Panc1 (cell line): ENCODE measurements around the gene FGF11. TPM values are rescaled to one million over a fixed set of nuclear protein-coding genes. Genes with fewer than 3 reads are reported as not detected.

ENCODE experiments used
- ATAC-seq: fragments of 200-7000 bp; cut with Tn5 transposase; 2 replicates; pipeline ENCODE4 v1.9.1; 2020; ENCODE audit warnings: mild to moderate bottlenecking, moderate library complexity
- BruUV-seq: library from RNA; stranded (reverse); fragments of 400-500 nt; replicated peaks from 2 replicates; lab custom pipeline; 2021; lab: Mats Ljungman, UMichigan
- CTCF ChIA-PET: fragments of 300-600 bp; sonication (Branson Sonifier 250); formaldehyde crosslinking; loops from one replicate; lab custom pipeline; 2022; ENCODE audit warnings: antibody characterized with exemption; lab: Charles Lee
- POLR2A ChIA-PET: fragments of 300-600 bp; sonication (Branson Sonifier 250); formaldehyde crosslinking; loops from one replicate; lab custom pipeline; 2022; ENCODE audit warnings: antibody characterized with exemption; lab: Charles Lee
- DNase-seq: peaks from one replicate; pipeline ENCODE4 v3.0.0-alpha.2; 2010; ENCODE audit warnings: low read depth, low spot score
- H3K27ac ChIP-seq: 2 replicates; pipeline ENCODE4 v1.5.1; 2011; ENCODE audit warnings: mild to moderate bottlenecking, low read length, inconsistent platforms
- H3K27me3 ChIP-seq: fragments of 200-500 bp; sonication (Bioruptor generic); 2 replicates; pipeline ENCODE4 v1.6.0; 2014; ENCODE audit warnings: low read length, inconsistent platforms; ENCODE audit not compliant: control insufficient read depth, insufficient read depth
- H3K36me3 ChIP-seq: fragments of 200-500 bp; sonication (Bioruptor generic); 2 replicates; pipeline ENCODE4 v1.5.1; 2014; ENCODE audit warnings: inconsistent platforms, mild to moderate bottlenecking, low read length, moderate library complexity; ENCODE audit not compliant: control insufficient read depth, insufficient read depth
- H3K4me1 ChIP-seq: 2 replicates; pipeline ENCODE4 v1.5.1; 2011; ENCODE audit warnings: inconsistent platforms, mild to moderate bottlenecking, low read length, moderate library complexity; ENCODE audit not compliant: control insufficient read depth, insufficient read depth
- H3K4me3 ChIP-seq, 2 experiments: 2 replicates each; pipeline ENCODE4 v1.5.1; 2011 to 2012; ENCODE audit warnings: low read depth in 2 of 2, low read length in 2 of 2, mild to moderate bottlenecking in 2 of 2, inconsistent platforms in 1 of 2, moderate library complexity in 1 of 2
- H3K9me3 ChIP-seq: fragments of 200-500 bp; sonication (Bioruptor generic); 2 replicates; pipeline ENCODE4 v1.5.1; 2014; ENCODE audit warnings: low read depth, mild to moderate bottlenecking, inconsistent platforms, low read length, moderate library complexity; ENCODE audit not compliant: control insufficient read depth, insufficient read depth
- CTCF ChIP-seq: fragments of 450-650 bp; IDR thresholded peaks from 2 replicates; pipeline ENCODE4 v1.5.1; 2017; ENCODE audit warnings: mild to moderate bottlenecking
- POLR2AphosphoS5 ChIP-seq: IDR thresholded peaks from 2 replicates; pipeline ENCODE4 v1.6.1; 2012; ENCODE audit warnings: mild to moderate bottlenecking, low read depth, low read length, moderate library complexity
- REST ChIP-seq, 2 experiments: IDR thresholded peaks; 2 replicates each; pipeline ENCODE4 v1.6.1; 2011 to 2012; ENCODE audit warnings: low read depth in 2 of 2, control low read depth in 1 of 2, low read length in 1 of 2, mild to moderate bottlenecking in 1 of 2, moderate library complexity in 1 of 2; ENCODE audit not compliant: insufficient read depth in 1 of 2
- SIN3A ChIP-seq: IDR thresholded peaks from 2 replicates; pipeline ENCODE4 v1.6.1; 2012; ENCODE audit warnings: low read depth, mild to moderate bottlenecking, low read length, moderate library complexity, borderline replicate concordance; ENCODE audit not compliant: insufficient read depth
- TCF7L2 ChIP-seq: IDR thresholded peaks from 2 replicates; pipeline ENCODE4 v1.6.1; 2011; ENCODE audit warnings: mild to moderate bottlenecking, low read depth, low read length, inconsistent platforms
- in situ Hi-C: cut with HindIII; loops from 2 replicates; pipeline ENCODE4 v1.10.0; 2016; ENCODE audit warnings: low sequenced_read_pairs, low pct_unique_long_range_greater_than_20kb
- intact Hi-C: fragments of 100-400 bp; cut with micrococcal nuclease; formaldehyde crosslinking; loops from one replicate; pipeline ENCODE4 v1.10.0; 2022; ENCODE audit not compliant: unreplicated experiment
- total RNA-seq: library from RNA; stranded (reverse); gene quantifications from one replicate; pipeline ENCODE4 v1.2.1, GENCODE V29; 2021; ENCODE audit not compliant: unreplicated experiment

FGF11 gene
- total RNA-seq, 1 experiment from 2014 or later = 4.4 TPM

DNA sequence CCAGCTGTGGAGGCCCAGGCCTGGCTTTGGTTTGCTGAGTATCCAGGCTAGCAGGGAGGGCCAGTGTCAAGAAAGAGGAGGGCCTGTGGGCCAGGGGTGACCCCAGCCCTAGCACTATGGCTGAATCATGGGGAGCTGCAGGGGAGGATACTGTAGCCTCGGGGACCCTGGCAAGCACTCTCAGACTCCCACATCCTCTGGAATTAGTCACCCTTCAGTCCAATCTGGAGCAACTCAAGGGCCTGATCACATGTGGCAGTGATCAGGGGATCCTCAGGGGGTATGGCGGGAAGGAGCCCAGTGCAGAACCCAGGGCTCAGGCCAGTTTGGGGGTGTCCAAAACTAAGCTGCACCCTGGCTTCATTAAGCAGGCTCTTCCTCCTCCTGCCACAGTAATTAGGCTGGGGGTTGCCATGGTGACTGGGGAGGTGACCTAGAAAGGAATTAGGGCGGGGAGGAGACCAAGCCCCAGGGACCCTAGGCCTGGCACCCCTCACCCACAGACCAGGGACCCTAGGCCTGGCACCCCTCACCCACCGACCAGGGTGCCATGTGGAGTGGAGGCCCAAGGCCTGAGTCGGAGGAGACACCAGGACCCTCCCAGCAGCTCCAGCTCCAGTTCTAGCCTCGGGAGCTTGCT, 25.8 kb upstream of the FGF11 start:
- in situ Hi-C loops = no loop called here
- H3K36me3 ChIP-seq = no peaks in the 10 kb centered on the region
- ChIA-PET POLR2A (interaction anchor here (0.6 kb wide), 1 partner anchor 23 kb away, joined by 4 read pairs; no protein-coding TSS in a partner anchor), CTCF (no interaction called here)
- H3K27me3 ChIP-seq = no peaks in the 10 kb centered on the region
- DNase-seq = no peak
- H3K4me1 ChIP-seq = no peaks in the 10 kb centered on the region
- TF ChIP-seq POLR2AphosphoS5 (no peak), SIN3A (no peak), REST (IDR thresholded peaks at IDR 0.05; ENCODE audit: insufficient read depth in 1 of 2, low read depth in 2 of 2, low read length in 1 of 2) (no peak), TCF7L2 (no peak), CTCF (no peak)
- H3K27ac ChIP-seq = no peak overlapping the region
- no peak overlapping the region for H3K4me3 ChIP-seq
- intact Hi-C loops = no loop called here
- no TSS peak for BruUV-seq
- 0 out of 2 replicates have a peak, but pooled peaks have one; percentile 11 for ATAC-seq
- no peaks in the 10 kb centered on the region for H3K9me3 ChIP-seq

- POLR2A ChIA-PET = no interaction called here
- CTCF ChIA-PET = no interaction called here
- in situ Hi-C loops = no loop called here
- Histone ChIP-seq H3K27ac (no peak overlapping the region), H3K27me3 (no peaks in the 10 kb centered on the region), H3K4me1 (no peaks in the 10 kb centered on the region), H3K9me3 (no peaks in the 10 kb centered on the region), H3K4me3 (no peak overlapping the region), H3K36me3 (no peaks in the 10 kb centered on the region)
- TF ChIP-seq REST (IDR thresholded peaks at IDR 0.05; ENCODE audit: insufficient read depth in 1 of 2, low read depth in 2 of 2, low read length in 1 of 2) = no peak
- no peak for TF ChIP-seq POLR2AphosphoS5
- no peak for TF ChIP-seq CTCF
- TF ChIP-seq TCF7L2 = no peak
- TF ChIP-seq SIN3A = no peak
- BruUV-seq = no TSS peak
- ATAC-seq (no peak), DNase-seq (no peak)
- intact Hi-C loops = no loop called here
Observed at GRCh38 chr17:7414837-7415236, 24.5 kb upstream of the FGF11 start.
